ENCODE data around the gene OR9A4.

- TF ChIP-seq CTCF (IDR thresholded peaks at IDR 0.05; ENCODE audit: low read depth, low read length) (no peak), MAX (IDR thresholded peaks at IDR 0.05; ENCODE audit: low read depth, low read length) (no peak)
These were observed 30.6 kb downstream of the OR9A4 start, which contains the start of gene CLEC5A for GRCh38 chr7:141946796-141947195.

Data from NB4 (cell line).